Heart left ventricle (tissue), 13 donors: Measurements from ENCODE around the gene SKI.

Experiments
- CTCF ChIP-seq, 12 donors: fragments of 200-600 bp; sonication (generic) in 4 of 12; IDR thresholded peaks; one replicate each; pipeline versions ENCODE4 v1.5.0 to v1.8.0; 2018 to 2022; ENCODE audit warnings: antibody characterized with exemption in 12 of 12, mild to moderate bottlenecking in 5 of 12
- POLR2A ChIP-seq, 2 donors: fragments of 450-650 bp; IDR thresholded peaks; one replicate each; pipeline ENCODE4 v1.6.1; 2017; ENCODE audit warnings: antibody characterized with exemption in 2 of 2, mild to moderate bottlenecking in 2 of 2, moderate library complexity in 2 of 2
- donor health status: ischemic (EF 13 %, LVEDD 7.1; RV severe dilation, severe dysfunction).
- donor health status: DM: no; HTN: yes; CAD: no.
- donor health status: DM: no; HTN: no; CAD: no.
- donor health status: ischemic (EF 25% LVEDD 6.9; RV normal size, moderate dysfunction).
- donor health status: ischemic (EF 25% LVEDD 5.7; RV mildly dilated, moderate dysfunction).
- donor health status: ischemic (EF 35%, LVEDD 5.7; RV mildly dilated, moderate dysfunction).
- donor health status: nonischemic (EF 11% LVEDD 7.7; RV severe dilation, severe dysfunction).
- donor health status: DM: yes; HTN: yes; CAD: no.
- donor health status: PGD.
- donor health status: ischemic (EF 29% LVEDD 5.4; RV normal size, mild dysfunction).
- donor health status: nonischemic (EF 23%, LVEDD 6.1; RV moderate dilation, normal function).

DNA sequence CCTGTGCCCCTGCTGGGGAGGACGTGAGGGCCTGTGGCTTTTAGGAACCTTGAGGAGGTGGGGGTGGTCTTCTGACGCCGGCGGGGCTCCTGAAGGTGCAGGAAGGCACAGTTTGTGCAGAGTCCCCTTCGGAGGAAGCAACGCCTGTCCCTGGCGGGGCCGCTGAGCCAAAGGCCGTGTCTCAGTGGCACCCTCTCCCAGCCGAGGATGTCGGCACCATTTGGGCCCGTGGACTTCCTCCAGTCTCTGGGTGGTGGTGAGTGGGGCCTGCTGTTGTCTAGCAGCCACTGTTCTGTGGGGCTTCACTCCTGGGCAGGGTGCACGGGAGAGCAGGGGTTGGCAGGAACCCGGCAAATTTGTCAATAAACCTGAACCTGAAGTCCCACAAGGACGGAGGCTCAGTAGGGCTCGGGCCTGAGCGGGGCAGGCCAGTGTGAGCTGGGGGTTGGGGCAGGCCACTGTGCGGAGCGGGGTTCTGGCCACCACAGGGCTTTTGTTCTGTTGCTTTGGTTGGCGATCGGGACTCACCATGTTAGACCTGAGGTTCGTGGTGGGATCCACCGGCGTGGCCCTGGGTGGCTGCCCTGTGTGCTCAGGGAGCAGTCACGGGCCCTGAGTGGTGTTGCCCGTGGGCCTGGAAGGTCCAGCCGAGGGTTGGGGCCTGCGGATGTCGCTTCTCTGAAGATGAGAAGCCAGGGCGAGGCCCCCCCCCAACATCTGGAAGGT is 64.8 kb downstream of the SKI start:
- TF ChIP-seq CTCF (IDR thresholded peaks at IDR 0.05) (no peak), POLR2A (IDR thresholded peaks at IDR 0.05) (no peak)
